Uterus (tissue), 2 donors: ENCODE measurements around the gene NTSR1.

Experiments
- POLR2A ChIP-seq, 2 donors: fragments of 450-650 bp; IDR thresholded peaks; one replicate each; pipeline ENCODE4 v1.6.1; 2016; ENCODE audit warnings: antibody characterized with exemption in 2 of 2, mild to moderate bottlenecking in 1 of 2, moderate library complexity in 1 of 2
- TF ChIP-seq, protein P1 (sequence below), 4 experiments: fragments of 200-600 bp in 2 of 4; fragments of 450-650 bp in 2 of 4; sonication (generic) in 2 of 4; IDR thresholded peaks; one replicate each; pipeline ENCODE4 v1.5.1; 2016 to 2019; ENCODE audit warnings: antibody characterized with exemption in 4 of 4, mild to moderate bottlenecking in 2 of 4, moderate library complexity in 1 of 4

DNA sequence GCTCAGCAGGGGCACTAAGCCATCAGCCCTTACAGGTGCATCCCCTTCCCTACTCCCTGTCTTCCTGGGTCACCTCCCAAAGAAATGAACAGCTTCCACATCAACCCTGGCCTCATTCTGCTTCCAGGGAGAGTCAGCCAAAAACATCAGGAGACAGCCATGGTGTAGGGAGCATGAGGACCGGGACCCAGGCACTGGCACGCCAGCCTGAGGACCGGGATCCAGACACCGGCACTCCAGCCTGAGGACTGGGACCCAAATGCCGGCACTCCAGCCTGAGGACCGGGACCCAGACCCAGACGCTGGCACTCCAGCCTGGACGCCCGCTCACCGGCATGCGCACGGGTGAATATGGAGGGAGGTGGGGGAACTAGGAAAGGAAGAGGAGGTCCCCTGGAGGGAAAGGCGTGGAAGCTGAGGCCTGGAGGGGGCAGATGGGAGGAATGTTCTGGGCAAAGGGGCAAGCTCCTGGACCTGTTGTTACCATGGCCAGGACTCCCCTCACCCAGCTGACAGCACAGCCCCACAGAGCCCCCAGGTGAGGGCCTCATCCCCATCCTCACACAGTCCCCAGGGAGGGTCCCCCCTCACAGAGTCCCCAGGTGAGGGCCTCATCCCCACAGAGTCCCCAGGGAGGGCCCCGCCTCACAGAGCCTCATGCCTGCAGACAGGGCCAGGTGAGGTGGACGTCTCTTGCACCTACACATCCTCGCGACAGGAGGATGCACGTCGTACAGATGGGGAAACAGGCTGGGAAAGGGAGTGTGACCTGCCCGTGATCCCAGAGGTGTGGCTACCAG is 61.7 kb downstream of the NTSR1 start:
- no peak for TF ChIP-seq POLR2A (IDR thresholded peaks at IDR 0.05)
- TF ChIP-seq, protein P1, sequence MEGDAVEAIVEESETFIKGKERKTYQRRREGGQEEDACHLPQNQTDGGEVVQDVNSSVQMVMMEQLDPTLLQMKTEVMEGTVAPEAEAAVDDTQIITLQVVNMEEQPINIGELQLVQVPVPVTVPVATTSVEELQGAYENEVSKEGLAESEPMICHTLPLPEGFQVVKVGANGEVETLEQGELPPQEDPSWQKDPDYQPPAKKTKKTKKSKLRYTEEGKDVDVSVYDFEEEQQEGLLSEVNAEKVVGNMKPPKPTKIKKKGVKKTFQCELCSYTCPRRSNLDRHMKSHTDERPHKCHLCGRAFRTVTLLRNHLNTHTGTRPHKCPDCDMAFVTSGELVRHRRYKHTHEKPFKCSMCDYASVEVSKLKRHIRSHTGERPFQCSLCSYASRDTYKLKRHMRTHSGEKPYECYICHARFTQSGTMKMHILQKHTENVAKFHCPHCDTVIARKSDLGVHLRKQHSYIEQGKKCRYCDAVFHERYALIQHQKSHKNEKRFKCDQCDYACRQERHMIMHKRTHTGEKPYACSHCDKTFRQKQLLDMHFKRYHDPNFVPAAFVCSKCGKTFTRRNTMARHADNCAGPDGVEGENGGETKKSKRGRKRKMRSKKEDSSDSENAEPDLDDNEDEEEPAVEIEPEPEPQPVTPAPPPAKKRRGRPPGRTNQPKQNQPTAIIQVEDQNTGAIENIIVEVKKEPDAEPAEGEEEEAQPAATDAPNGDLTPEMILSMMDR (IDR thresholded peaks at IDR 0.05) = no peak
